MCF 10A (cell line): Measurements from ENCODE around the gene APBA2. TPM values are rescaled to one million over a fixed set of nuclear protein-coding genes. Genes with fewer than 3 reads are reported as not detected.

Source experiments
- BruUV-seq: library from RNA; stranded (reverse); fragments of 400-500 nt; replicated peaks from 2 replicates; lab custom pipeline; 2021; lab: Mats Ljungman, UMichigan
- CTCF ChIA-PET: fragments of 300-600 bp; sonication (Branson Sonifier 250); formaldehyde crosslinking; extraction: SDS; loops from one replicate; lab custom pipeline; 2021; ENCODE audit warnings: antibody characterized with exemption, inconsistent platforms; lab: Yijun Ruan, JAX
- POLR2A ChIA-PET: fragments of 300-600, 350-650 bp; sonication (Branson Sonifier 250); formaldehyde crosslinking; extraction: SDS; loops from one replicate; lab custom pipeline; 2020; ENCODE audit warnings: antibody characterized with exemption, inconsistent platforms; lab: Yijun Ruan, JAX
- DNase-seq: peaks from one replicate; pipeline ENCODE4 v3.0.0-alpha.2; 2018; ENCODE audit not compliant: unreplicated experiment
- H3K27ac Mint-ChIP-seq: one replicate; pipeline ENCODE4 v1.8.0; 2022; ENCODE audit warnings: mild to moderate bottlenecking, low read depth, mixed read lengths; ENCODE audit not compliant: unreplicated experiment
- H3K27me3 Mint-ChIP-seq: one replicate; pipeline ENCODE4 v1.8.0; 2022; ENCODE audit warnings: mixed read lengths; ENCODE audit not compliant: insufficient read depth, unreplicated experiment
- H3K36me3 Mint-ChIP-seq: one replicate; pipeline ENCODE4 v1.8.0; 2022; ENCODE audit warnings: mild to moderate bottlenecking, moderate library complexity, mixed read lengths; ENCODE audit not compliant: insufficient read depth, unreplicated experiment
- H3K4me1 Mint-ChIP-seq: one replicate; pipeline ENCODE4 v1.8.0; 2022; ENCODE audit warnings: mixed read lengths; ENCODE audit not compliant: insufficient read depth, unreplicated experiment
- H3K4me3 Mint-ChIP-seq: one replicate; pipeline ENCODE4 v1.8.0; 2022; ENCODE audit warnings: mild to moderate bottlenecking, moderate library complexity, mixed read lengths; ENCODE audit not compliant: unreplicated experiment
- H3K9me3 Mint-ChIP-seq: one replicate; pipeline ENCODE4 v1.8.0; 2022; ENCODE audit warnings: mixed read lengths; ENCODE audit not compliant: unreplicated experiment
- CTCF ChIP-seq: fragments of 200-600 bp; IDR thresholded peaks from one replicate; pipeline ENCODE4 v1.8.0; 2022; ENCODE audit warnings: antibody characterized with exemption, mild to moderate bottlenecking; ENCODE audit not compliant: unreplicated experiment
- intact Hi-C: fragments of 100-400 bp; cut with micrococcal nuclease; formaldehyde crosslinking; loops from 2 replicates; pipeline ENCODE4 v1.14.1; 2022
- total RNA-seq: library from RNA; stranded (reverse); gene quantifications from 2 replicates; pipeline ENCODE4 v1.2.3, GENCODE V29; 2022

Gene APBA2
- total RNA-seq, 1 experiment from 2014 or later: not detected

- intact Hi-C loops: no loop called here
- TF ChIP-seq CTCF: no peak
- Mint-ChIP-seq H3K36me3 (no peaks in the 10 kb centered on the region), H3K9me3 (no peaks in the 10 kb centered on the region), H3K4me3 (no peak overlapping the region), H3K4me1 (no peaks in the 10 kb centered on the region), H3K27me3 (peaks cover 3% of the 10 kb centered on the region), H3K27ac (no peak overlapping the region)
- POLR2A ChIA-PET: no interaction called here
- no peak for DNase-seq
- BruUV-seq: no TSS peak
- CTCF ChIA-PET: interaction anchor here (0.8 to 1.1 kb wide), 3 partner anchors 11 to 918 kb away, joined by 3 read pairs; no protein-coding TSS in a partner anchor
Measured at GRCh38 chr15:29124581-29125381, 239.0 kb downstream of the APBA2 start.

- intact Hi-C loops: no loop called here
- ChIA-PET POLR2A (no interaction called here), CTCF (interaction anchor here (0.7 to 1.1 kb wide), 5 partner anchors 12 to 918 kb away, joined by 3 to 4 read pairs (median 3); no protein-coding TSS in a partner anchor)
- no peaks in the 10 kb centered on the region for H3K4me1 Mint-ChIP-seq
- H3K4me3 Mint-ChIP-seq: no peak overlapping the region
- no peaks in the 10 kb centered on the region for H3K9me3 Mint-ChIP-seq
- BruUV-seq: no TSS peak
- DNase-seq: no peak
- H3K27ac Mint-ChIP-seq: no peak overlapping the region
- H3K27me3 Mint-ChIP-seq: peaks cover 12% of the 10 kb centered on the region
- no peak for TF ChIP-seq CTCF
- H3K36me3 Mint-ChIP-seq: no peaks in the 10 kb centered on the region
Measured at GRCh38 chr15:29125382-29126207, 239.8 kb downstream of the APBA2 start.

- intact Hi-C loops: no loop called here
Measured at GRCh38 chr15:29126208-29126536, 240.4 kb downstream of the APBA2 start.

More at GRCh38 chr15:29126208-29126536, 240.4 kb downstream of the APBA2 start:
- Mint-ChIP-seq H3K27me3 (peaks cover 17% of the 10 kb centered on the region), H3K4me1 (no peaks in the 10 kb centered on the region), H3K4me3 (no peak overlapping the region), H3K36me3 (no peaks in the 10 kb centered on the region), H3K27ac (no peak overlapping the region), H3K9me3 (no peaks in the 10 kb centered on the region)
- TF ChIP-seq CTCF: no peak
- no TSS peak for BruUV-seq
- CTCF ChIA-PET: interaction anchor here (0.7 to 1.0 kb wide), 5 partner anchors 36 to 897 kb away, joined by 3 to 4 read pairs (median 3); no protein-coding TSS in a partner anchor
- no peak for DNase-seq
- POLR2A ChIA-PET: no interaction called here
